Transverse colon (tissue), 4 donors: ENCODE results near the gene C14orf119. TPM values are rescaled to one million over a fixed set of nuclear protein-coding genes. Genes with fewer than 3 reads are reported as not detected.

ENCODE experiments used
- DNase-seq: peaks from one replicate; pipeline ENCODE4 v3.0.0-alpha.2; 2019
- H3K27ac ChIP-seq, 4 donors: fragments of 200-600 bp; sonication (generic); 2 replicates each; pipeline ENCODE4 v1.5.1; 2016 to 2018; ENCODE audit warnings: inconsistent platforms in 4 of 4
- H3K27me3 ChIP-seq: fragments of 200-600 bp; sonication (generic); 2 replicates; pipeline ENCODE4 v1.5.1; 2017; ENCODE audit warnings: inconsistent platforms
- H3K36me3 ChIP-seq, 4 donors: fragments of 200-600 bp; sonication (generic); 2 replicates each; pipeline ENCODE4 v1.5.1; 2017 to 2019; ENCODE audit warnings: inconsistent platforms in 4 of 4
- H3K4me1 ChIP-seq, 4 donors: fragments of 200-600 bp; sonication (generic); 2 replicates each; pipeline ENCODE4 v1.5.1; 2017 to 2020; ENCODE audit warnings: inconsistent platforms in 4 of 4
- H3K4me3 ChIP-seq, 4 donors: fragments of 200-600 bp; sonication (generic); 1 replicate in 1 of 4; 2 replicates in 3 of 4; pipeline versions ENCODE4 v1.5.1 to v1.6.1; 2017 to 2019; ENCODE audit warnings: inconsistent platforms in 4 of 4
- H3K9me3 ChIP-seq, 2 donors: fragments of 200-600 bp; sonication (generic); 2 replicates each; pipeline ENCODE4 v1.5.1; 2017 to 2019; ENCODE audit warnings: inconsistent platforms in 2 of 2
- CTCF ChIP-seq, 5 experiments: fragments of 200-600 bp in 3 of 5; fragments of 450-650 bp in 2 of 5; sonication (generic) in 3 of 5; IDR thresholded peaks; 1 replicate in 2 of 5; 2 replicates in 3 of 5; pipeline ENCODE4 v1.5.1; 2016 to 2017; ENCODE audit warnings: antibody characterized with exemption in 5 of 5, inconsistent platforms in 3 of 5, mild to moderate bottlenecking in 2 of 5, moderate library complexity in 1 of 5
- EP300 ChIP-seq: sonication (generic); formaldehyde crosslinking; IDR thresholded peaks from one replicate; pipeline ENCODE4 v1.6.1; 2017; ENCODE audit warnings: antibody characterized with exemption, low read depth
- POLR2A ChIP-seq: fragments of 450-650 bp; IDR thresholded peaks from one replicate; pipeline ENCODE4 v1.6.1; 2016; ENCODE audit warnings: antibody characterized with exemption, mild to moderate bottlenecking, moderate library complexity
- POLR2AphosphoS5 ChIP-seq, 3 donors: sonication (generic); formaldehyde crosslinking; IDR thresholded peaks; one replicate each; pipeline ENCODE4 v1.6.1; 2016; ENCODE audit warnings: antibody characterized with exemption in 3 of 3
- WGBS, 2 donors: methylation state at CpG; one replicate each; pipeline ENCODE4 v1.1.5; 2018; ENCODE audit warnings: low coverage in 1 of 2; 5-methylcytosine and 5-hydroxymethylcytosine counted together
- in situ Hi-C, 4 donors: fragments of 200-750 bp; cut with MboI; loops; one replicate each; pipeline versions ENCODE4 v1.15.0 to v1.15.1; 2017; ENCODE audit warnings: low sequenced_read_pairs in 3 of 4, low pct_ligation_motif_present in 1 of 4, low pct_unique_long_range_greater_than_20kb in 1 of 4
- intact Hi-C: fragments of 100-400 bp; cut with DNase I; formaldehyde crosslinking; loops from one replicate; pipeline ENCODE4 v1.15.1; 2023; ENCODE audit warnings: low total_unique reads
- total RNA-seq, 4 donors: library from RNA; depleted of rRNA; stranded (reverse); fragments of >200 nt; gene quantifications; one replicate each; pipeline ENCODE4 v1.1.0, GENCODE V29; 2016

Gene C14orf119
- total RNA-seq, 4 donors from 2014 or later: 3.6 to 33.7 (median 32.0) TPM

DNA sequence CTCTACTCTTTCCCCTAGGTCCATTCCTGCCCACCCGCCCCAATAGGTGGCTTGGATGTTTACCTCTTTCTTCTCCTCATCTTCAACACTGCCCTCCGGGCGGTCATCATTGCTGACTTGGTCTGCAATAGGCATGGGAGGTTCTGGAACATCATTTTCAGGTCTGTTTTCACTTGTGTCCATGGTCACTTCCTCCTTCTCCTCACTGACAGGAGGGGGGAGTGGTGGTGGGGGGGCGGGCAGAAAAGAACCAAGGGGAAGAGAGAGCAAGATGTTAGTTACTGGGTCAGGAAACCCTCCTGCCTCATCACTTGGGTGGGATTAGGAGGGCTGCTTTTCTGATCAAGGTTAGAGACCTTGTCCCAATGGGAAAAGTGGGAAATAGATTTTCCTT, 25.9 kb upstream of the C14orf119 start:
- Histone ChIP-seq H3K4me3 (no peak overlapping the region), H3K27me3 (no peaks in the 10 kb centered on the region), H3K9me3 (no peaks in the 10 kb centered on the region), H3K27ac (peak overlapping the region; percentile 39 to 55 (median 51)), H3K36me3 (peaks cover 0 to 52% (median 16%) of the 10 kb centered on the region in 4 donors), H3K4me1 (peaks cover 10 to 47% (median 28%) of the 10 kb centered on the region in 4 donors)
- DNase-seq: no peak
- in situ Hi-C loops (loop anchor here in 2 of 4 donors (10.0 kb wide), 2 partner anchors 85 to 95 kb away; partner anchors contain the start of gene AJUBA (in 1 of the 2)), intact Hi-C loops (no loop called here)
- 82 to 90% methylated on average over 2 to 4 of the region's 4 CpGs for WGBS, 2 donors
- TF ChIP-seq EP300 (no peak), POLR2AphosphoS5 (IDR thresholded peaks at IDR 0.05) (no peak), CTCF (IDR thresholded peaks at IDR 0.05) (no peak), POLR2A (no peak)

DNA sequence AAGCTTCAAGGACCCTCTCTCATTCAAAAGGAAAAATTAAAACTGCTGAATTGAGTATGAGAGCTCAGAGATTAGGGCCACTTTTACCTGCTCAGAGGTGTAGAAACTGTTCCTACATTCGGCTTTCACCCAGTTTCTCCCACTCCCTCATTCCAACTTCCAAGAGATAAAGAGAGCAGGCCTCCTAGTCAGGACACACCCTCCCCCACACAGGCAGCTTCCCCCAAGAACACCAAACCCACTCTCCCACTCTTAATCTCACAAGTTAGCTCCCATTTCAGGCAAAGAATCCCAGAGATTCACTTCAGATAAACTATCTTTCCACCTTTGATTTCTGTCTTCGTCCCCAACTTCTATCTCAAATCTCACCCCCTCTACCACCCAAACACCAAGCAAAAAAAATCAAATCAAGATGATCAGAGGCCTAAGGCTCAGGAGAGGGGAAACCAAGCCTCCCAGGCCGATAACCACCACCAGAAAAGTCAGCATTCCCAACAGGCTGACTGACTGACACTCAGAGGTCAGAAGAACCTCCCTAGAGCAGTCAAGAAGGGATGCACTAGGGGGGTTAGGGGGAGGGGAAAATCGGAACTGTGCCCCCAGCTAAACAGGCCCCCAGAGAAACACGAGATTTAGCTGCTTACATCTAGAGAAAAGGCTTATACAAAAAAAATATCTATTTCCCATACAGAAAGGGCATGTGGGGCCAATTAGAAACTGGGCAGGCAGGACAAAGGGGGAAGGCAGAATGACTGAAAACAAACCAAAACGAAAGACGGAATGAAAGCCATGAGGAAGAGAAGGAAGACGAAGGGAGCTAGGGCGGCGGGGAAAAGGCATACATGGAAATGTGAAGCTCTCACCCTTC, 24.8 kb upstream of the C14orf119 start:
- in situ Hi-C loops (no loop called here), intact Hi-C loops (no loop called here)
- Histone ChIP-seq H3K9me3 (no peaks in the 10 kb centered on the region), H3K36me3 (peaks cover 0 to 55% (median 16%) of the 10 kb centered on the region in 4 donors), H3K27ac (peak overlapping the region; percentile 73 to 90 (median 82)), H3K4me3 (peak overlapping the region in 3 of 4 donors; percentile 49 to 57 (median 53)), H3K4me1 (peaks cover 10 to 47% (median 28%) of the 10 kb centered on the region in 4 donors), H3K27me3 (no peaks in the 10 kb centered on the region)
- DNase-seq: no peak
- no peak for TF ChIP-seq POLR2AphosphoS5 (IDR thresholded peaks at IDR 0.05)
- no peak for TF ChIP-seq POLR2A
- TF ChIP-seq CTCF (IDR thresholded peaks at IDR 0.05): no peak
- no peak for TF ChIP-seq EP300
- WGBS, 2 donors: 14 to 19% methylated on average over 7 to 10 of the region's 10 CpGs

DNA sequence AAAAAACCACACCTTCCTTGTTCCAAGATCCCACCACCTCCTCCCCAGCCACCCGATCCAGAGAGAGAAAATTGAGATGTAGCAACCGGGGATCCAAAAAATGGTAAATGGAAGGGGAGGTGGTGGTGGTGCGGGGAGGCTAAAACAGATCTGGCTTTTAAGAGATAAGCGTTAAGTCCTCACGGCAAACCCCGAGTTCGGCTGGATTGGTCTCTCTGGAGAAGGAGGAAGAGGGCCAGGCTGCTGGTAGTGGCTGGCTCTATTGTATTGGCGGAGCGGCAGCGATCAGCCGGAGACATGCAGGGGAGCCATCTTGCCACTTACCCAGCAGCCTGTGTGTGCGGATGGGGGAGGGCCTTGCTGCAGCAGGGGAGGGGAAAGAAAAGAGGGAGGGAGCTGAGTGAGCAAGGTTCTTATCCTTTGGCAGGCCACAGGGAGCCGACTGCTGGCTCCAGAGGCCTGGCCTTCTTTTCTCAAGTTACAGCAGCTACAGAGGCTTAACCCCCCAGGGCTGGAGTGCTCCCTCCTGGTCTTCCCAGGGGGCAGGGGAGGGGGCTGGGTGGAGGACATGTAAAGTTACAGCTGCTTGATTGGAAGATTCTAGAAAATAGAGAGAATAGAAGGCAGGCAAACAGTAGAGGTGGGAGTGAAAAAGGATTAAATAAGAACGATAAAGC, 23.9 kb upstream of the C14orf119 start:
- peak; percentile 85 for DNase-seq
- Histone ChIP-seq H3K9me3 (no peaks in the 10 kb centered on the region), H3K4me1 (peaks cover 10 to 48% (median 28%) of the 10 kb centered on the region in 4 donors), H3K4me3 (peak overlapping the region; percentile 13 to 57 (median 51)), H3K36me3 (peaks cover 0 to 55% (median 19%) of the 10 kb centered on the region in 4 donors), H3K27me3 (no peaks in the 10 kb centered on the region), H3K27ac (peak overlapping the region; percentile 73 to 90 (median 82))
- in situ Hi-C loops: no loop called here
- intact Hi-C loops: no loop called here
- TF ChIP-seq POLR2AphosphoS5 (IDR thresholded peaks at IDR 0.05): peak; percentile 68 to 73 (median 69)
- TF ChIP-seq POLR2A: peak; percentile 36
- no peak for TF ChIP-seq EP300
- WGBS, 2 donors: 0 to 2% methylated on average over 2 to 13 of the region's 14 CpGs

DNA sequence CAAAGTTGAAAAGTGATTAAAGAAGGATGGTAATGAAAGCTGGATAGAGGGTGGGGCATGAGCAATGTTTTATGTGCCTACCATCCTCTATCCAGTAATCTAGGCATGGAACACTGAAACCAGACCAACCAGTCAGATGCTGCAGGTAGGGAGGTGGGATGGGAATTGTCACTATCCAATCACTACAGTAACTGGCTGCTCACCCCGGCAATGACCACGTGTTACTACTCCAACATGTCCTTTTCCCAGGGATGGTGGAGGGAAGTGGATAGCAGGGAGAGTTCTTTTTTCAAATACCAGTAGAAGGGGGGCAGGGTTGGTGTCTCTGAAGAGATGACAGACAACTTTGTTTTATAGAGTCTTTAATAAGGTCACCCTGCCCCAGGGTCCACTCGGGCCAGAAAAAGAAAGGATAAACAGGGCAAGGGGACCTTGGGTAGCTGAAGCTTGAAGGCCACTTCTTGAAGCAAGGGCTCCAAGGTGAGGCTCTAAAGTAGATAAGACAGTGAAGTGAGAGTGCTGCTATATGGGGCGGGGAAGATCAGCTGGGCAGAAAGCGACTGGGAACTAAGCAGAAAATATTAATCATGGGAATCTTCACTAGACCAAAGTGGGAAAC, 23.3 kb upstream of the C14orf119 start:
- no peaks in the 10 kb centered on the region for H3K27me3 ChIP-seq
- 48 to 92% methylated on average over 2 to 5 of the region's 5 CpGs for WGBS, 2 donors
- no peak for DNase-seq
- peak overlapping the region in 2 of 4 donors; percentile 49 to 57 for H3K4me3 ChIP-seq
- peaks cover 10 to 53% (median 28%) of the 10 kb centered on the region in 4 donors for H3K4me1 ChIP-seq
- TF ChIP-seq EP300 (no peak), POLR2AphosphoS5 (IDR thresholded peaks at IDR 0.05) (no peak), CTCF (IDR thresholded peaks at IDR 0.05) (no peak), POLR2A (no peak)
- intact Hi-C loops: no loop called here
- peaks cover 0 to 55% (median 22%) of the 10 kb centered on the region in 4 donors for H3K36me3 ChIP-seq
- H3K27ac ChIP-seq: peak overlapping the region; percentile 73 to 90 (median 82)
- in situ Hi-C loops: no loop called here
- no peaks in the 10 kb centered on the region for H3K9me3 ChIP-seq
